ENCODE measurements around the gene PKN2.

The PKN2 gene

GRCh38 chr1:88659552-88659951, 24.5 kb upstream of the PKN2 start:
- TF ChIP-seq EZH2phosphoT487 (IDR thresholded peaks at IDR 0.05; ENCODE audit: borderline replicate concordance, low read length), result no peak
- TF ChIP-seq CTCF (IDR thresholded peaks at IDR 0.05; ENCODE audit: low read depth, low read length, poor library complexity, severe bottlenecking), result no peak
- no peaks in the 10 kb centered on the region for H3K79me2 ChIP-seq (ENCODE audit: control insufficient read depth, low read length)
- no peak overlapping the region for H3K4me3 ChIP-seq (ENCODE audit: low read length)
- no peaks in the 10 kb centered on the region for H3K36me3 ChIP-seq (ENCODE audit: control insufficient read depth, low read length)
- no peaks in the 10 kb centered on the region for H3K9me3 ChIP-seq (ENCODE audit: control insufficient read depth, insufficient read depth, low read length)
- peaks cover 35% of the 10 kb centered on the region for H3K4me1 ChIP-seq (ENCODE audit: control insufficient read depth, low read length)
- H3F3A ChIP-seq (ENCODE audit: control insufficient read depth, insufficient read depth), result no peaks in the 10 kb centered on the region
- H3K4me2 ChIP-seq (ENCODE audit: low read length), result no peak overlapping the region
- no peaks in the 10 kb centered on the region for H4K20me1 ChIP-seq (ENCODE audit: control insufficient read depth, insufficient read depth, low read depth, low read length)
- H3K27me3 ChIP-seq (ENCODE audit: control insufficient read depth, low read length), result no peaks in the 10 kb centered on the region
- no peak overlapping the region for H3K27ac ChIP-seq (ENCODE audit: low read depth, low read length)
- H3K9me2 ChIP-seq (replicated peaks; ENCODE audit: control insufficient read depth, low read length), result no peaks in the 10 kb centered on the region

- H3K4me3 ChIP-seq (ENCODE audit: low read length), result no peak overlapping the region
These were observed 22.9 kb upstream of the PKN2 start for GRCh38 chr1:88661188-88661587.

GRCh38 chr1:88661951-88662699, 21.9 kb upstream of the PKN2 start:
- H3K4me1 ChIP-seq (ENCODE audit: control insufficient read depth, low read length), result peaks cover 35% of the 10 kb centered on the region
- H3K36me3 ChIP-seq (ENCODE audit: control insufficient read depth, low read length), result no peaks in the 10 kb centered on the region
- peak overlapping the region; percentile 55 for H3K4me2 ChIP-seq (ENCODE audit: low read length)

More at GRCh38 chr1:88661188-88661587, 22.9 kb upstream of the PKN2 start:
- Histone ChIP-seq H3F3A (ENCODE audit: control insufficient read depth, insufficient read depth) (no peaks in the 10 kb centered on the region), H4K20me1 (ENCODE audit: control insufficient read depth, insufficient read depth, low read depth, low read length) (no peaks in the 10 kb centered on the region), H3K4me2 (ENCODE audit: low read length) (peak overlapping the region; percentile 28), H3K27ac (ENCODE audit: low read depth, low read length) (no peak overlapping the region), H3K9me2 (replicated peaks; ENCODE audit: control insufficient read depth, low read length) (no peaks in the 10 kb centered on the region), H3K36me3 (ENCODE audit: control insufficient read depth, low read length) (no peaks in the 10 kb centered on the region), H3K79me2 (ENCODE audit: control insufficient read depth, low read length) (no peaks in the 10 kb centered on the region), H3K4me1 (ENCODE audit: control insufficient read depth, low read length) (peaks cover 35% of the 10 kb centered on the region), H3K9me3 (ENCODE audit: control insufficient read depth, insufficient read depth, low read length) (no peaks in the 10 kb centered on the region), H3K27me3 (ENCODE audit: control insufficient read depth, low read length) (no peaks in the 10 kb centered on the region)
- TF ChIP-seq EZH2phosphoT487 (IDR thresholded peaks at IDR 0.05; ENCODE audit: borderline replicate concordance, low read length) (no peak), CTCF (IDR thresholded peaks at IDR 0.05; ENCODE audit: low read depth, low read length, poor library complexity, severe bottlenecking) (no peak)

More at GRCh38 chr1:88661951-88662699, 21.9 kb upstream of the PKN2 start:
- H3K9me3 ChIP-seq (ENCODE audit: control insufficient read depth, insufficient read depth, low read length), result no peaks in the 10 kb centered on the region
- H4K20me1 ChIP-seq (ENCODE audit: control insufficient read depth, insufficient read depth, low read depth, low read length), result no peaks in the 10 kb centered on the region
- no peak overlapping the region for H3K27ac ChIP-seq (ENCODE audit: low read depth, low read length)
- no peaks in the 10 kb centered on the region for H3F3A ChIP-seq (ENCODE audit: control insufficient read depth, insufficient read depth)
- peak overlapping the region; percentile 3; the same call in 1 of the 2 replicates for H3K4me3 ChIP-seq (ENCODE audit: low read length)
- H3K79me2 ChIP-seq (ENCODE audit: control insufficient read depth, low read length), result no peaks in the 10 kb centered on the region
- no peak for TF ChIP-seq CTCF (IDR thresholded peaks at IDR 0.05; ENCODE audit: low read depth, low read length, poor library complexity, severe bottlenecking)
- no peaks in the 10 kb centered on the region for H3K9me2 ChIP-seq (replicated peaks; ENCODE audit: control insufficient read depth, low read length)
- no peaks in the 10 kb centered on the region for H3K27me3 ChIP-seq (ENCODE audit: control insufficient read depth, low read length)
